A673 (cell line): ENCODE data around the gene TSPEAR.

Experiments
- EZH2 ChIP-seq: fragments of 200-600 bp; sonication (generic); IDR thresholded peaks from 2 replicates; pipeline ENCODE4 v1.6.1; 2017; ENCODE audit warnings: borderline replicate concordance, low read depth, mild to moderate bottlenecking, mixed read lengths, antibody characterized with exemption, low read length; ENCODE audit not compliant: poor library complexity, severe bottlenecking
- TF ChIP-seq, protein P1 (sequence below): fragments of 300-800, 200-600 bp; sonication (generic); conservative IDR thresholded peaks from 2 replicates; pipeline ENCODE4 v1.5.1; 2017; ENCODE audit warnings: low read depth, mild to moderate bottlenecking, antibody characterized with exemption, low read length, moderate library complexity, mixed read lengths

DNA sequence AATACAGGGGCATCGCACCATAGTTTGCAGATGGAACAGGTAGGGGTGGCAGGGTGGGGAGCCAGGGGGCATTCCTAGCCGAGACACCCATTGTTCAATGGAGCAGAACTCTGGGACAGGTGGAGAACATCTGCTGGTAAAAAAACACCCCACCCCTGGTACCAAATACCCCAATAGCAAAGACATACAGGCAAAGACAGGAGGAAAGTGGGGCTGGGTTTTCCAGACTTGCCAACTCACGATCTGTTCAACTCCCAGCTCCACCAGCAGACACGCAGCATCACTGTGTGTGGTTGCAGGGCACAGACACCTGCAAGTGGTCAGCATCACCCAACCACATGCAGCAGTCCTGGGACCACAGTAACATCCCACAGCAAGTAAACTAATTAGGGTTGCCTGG lies 99.8 kb downstream of the TSPEAR start:
- TF ChIP-seq, protein P1, sequence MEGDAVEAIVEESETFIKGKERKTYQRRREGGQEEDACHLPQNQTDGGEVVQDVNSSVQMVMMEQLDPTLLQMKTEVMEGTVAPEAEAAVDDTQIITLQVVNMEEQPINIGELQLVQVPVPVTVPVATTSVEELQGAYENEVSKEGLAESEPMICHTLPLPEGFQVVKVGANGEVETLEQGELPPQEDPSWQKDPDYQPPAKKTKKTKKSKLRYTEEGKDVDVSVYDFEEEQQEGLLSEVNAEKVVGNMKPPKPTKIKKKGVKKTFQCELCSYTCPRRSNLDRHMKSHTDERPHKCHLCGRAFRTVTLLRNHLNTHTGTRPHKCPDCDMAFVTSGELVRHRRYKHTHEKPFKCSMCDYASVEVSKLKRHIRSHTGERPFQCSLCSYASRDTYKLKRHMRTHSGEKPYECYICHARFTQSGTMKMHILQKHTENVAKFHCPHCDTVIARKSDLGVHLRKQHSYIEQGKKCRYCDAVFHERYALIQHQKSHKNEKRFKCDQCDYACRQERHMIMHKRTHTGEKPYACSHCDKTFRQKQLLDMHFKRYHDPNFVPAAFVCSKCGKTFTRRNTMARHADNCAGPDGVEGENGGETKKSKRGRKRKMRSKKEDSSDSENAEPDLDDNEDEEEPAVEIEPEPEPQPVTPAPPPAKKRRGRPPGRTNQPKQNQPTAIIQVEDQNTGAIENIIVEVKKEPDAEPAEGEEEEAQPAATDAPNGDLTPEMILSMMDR, result no peak
- TF ChIP-seq EZH2, result no peak
